GM18519 (cell line): ENCODE results near the gene COMT.

Experiments used
- ATAC-seq: cut with Tn5 transposase; IDR thresholded peaks from one replicate; pipeline ENCODE4 v1.9.1; 2021; ENCODE audit warnings: mild to moderate bottlenecking, moderate library complexity; ENCODE audit not compliant: unreplicated experiment, low FRiP score

COMT gene

GRCh38 chr22:19951346-19951745 is 9.8 kb downstream of the COMT start:
- ATAC-seq, result no peak

DNA sequence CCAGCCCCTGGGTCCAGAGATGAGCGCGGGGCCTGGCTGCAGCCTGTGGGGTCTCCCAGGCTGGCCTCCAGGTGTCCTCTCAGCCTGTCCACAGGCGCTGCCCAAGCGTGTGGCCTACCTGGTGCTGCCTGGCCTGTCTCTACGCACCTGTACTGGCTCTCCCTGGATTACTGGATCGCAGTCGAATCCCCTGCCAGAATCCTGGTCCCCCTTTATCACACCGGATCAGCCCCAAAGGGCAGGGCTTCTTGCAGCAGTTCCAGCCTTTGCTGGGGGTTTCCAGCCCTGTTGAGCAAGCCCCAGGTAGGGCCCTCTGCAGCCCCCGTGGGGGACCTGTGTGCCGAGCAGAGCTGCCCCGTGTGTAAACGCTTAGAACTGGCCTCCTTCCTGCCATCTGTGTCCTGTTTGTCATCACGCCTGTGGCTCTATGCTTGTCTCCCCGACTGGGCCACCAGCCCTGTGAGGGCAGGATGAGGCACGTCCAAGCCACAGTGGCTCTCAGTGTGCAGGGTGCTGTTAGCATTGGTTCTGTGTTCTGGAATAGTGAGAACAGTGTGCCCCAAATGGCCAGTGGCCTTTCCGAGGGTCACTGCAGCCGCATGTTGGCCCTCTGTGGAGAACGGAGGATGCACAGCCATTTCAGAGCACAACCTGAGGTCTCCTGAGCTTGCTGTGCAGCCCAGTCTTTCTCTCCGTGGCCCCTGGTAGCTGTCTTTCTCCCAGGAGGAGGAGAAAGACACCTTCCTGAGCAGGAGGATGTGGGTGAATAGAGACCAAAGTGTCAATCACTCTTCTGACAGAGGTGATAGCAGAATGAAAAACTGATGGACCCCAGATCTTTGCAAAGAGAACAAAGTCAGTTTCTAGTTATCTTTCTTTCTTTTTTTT is 13.9 kb downstream of the COMT start:
- ATAC-seq, result no peak

- no peak for ATAC-seq
These were observed 15.9 kb downstream of the COMT start for GRCh38 chr22:19957445-19957844.

DNA sequence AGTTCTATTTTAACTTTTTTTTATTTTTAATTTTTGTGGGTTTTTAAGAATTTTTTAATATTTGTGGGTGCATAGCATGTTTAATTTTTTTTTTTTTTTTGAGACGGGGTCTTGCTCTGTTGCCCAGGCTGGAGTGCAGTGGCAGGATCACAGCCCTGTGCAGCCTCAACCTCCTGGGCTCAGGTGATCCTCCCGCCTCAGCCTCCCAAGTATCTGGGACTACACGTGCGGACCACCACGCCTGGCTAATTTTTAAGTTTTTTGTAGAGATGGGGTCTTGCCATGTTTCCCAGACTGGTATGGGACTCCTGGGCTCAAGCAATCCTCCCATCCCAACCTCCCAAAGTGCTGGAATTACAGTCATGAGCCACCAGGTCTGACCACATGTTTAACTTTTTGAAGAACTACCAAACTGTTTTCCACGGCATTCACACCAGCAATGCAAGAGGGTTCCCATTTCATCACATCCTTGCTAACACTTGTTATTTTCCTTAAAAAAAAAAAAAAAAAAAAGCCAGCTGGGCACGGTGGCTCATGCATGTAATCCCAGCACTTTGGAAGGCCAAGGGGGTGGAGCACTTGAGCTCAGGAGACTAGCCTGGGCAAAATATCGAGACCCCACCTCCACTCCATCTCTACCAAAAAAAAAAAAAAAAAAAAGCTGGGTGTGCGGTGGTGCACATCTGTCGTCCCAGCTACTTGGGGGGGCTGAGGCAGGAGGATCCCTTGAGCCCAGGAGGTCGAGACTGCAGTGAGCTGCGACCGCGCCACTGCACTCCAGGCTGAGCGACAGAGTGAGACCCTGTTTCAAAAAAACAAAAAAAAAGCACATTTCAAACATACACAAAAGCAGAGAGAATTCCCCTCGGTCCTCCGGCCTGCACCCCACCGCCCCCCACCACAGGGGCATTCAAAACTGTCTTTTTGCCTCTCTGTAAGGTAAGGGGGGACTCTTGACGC is 16.8 kb downstream of the COMT start:
- ATAC-seq, result no peak

GRCh38 chr22:19959043-19959586 is 17.5 kb downstream of the COMT start:
- no peak for ATAC-seq

GRCh38 chr22:19959587-19960490 is 18.3 kb downstream of the COMT start:
- no peak for ATAC-seq

GRCh38 chr22:19960491-19961200 is 19.1 kb downstream of the COMT start:
- ATAC-seq, result no peak

DNA sequence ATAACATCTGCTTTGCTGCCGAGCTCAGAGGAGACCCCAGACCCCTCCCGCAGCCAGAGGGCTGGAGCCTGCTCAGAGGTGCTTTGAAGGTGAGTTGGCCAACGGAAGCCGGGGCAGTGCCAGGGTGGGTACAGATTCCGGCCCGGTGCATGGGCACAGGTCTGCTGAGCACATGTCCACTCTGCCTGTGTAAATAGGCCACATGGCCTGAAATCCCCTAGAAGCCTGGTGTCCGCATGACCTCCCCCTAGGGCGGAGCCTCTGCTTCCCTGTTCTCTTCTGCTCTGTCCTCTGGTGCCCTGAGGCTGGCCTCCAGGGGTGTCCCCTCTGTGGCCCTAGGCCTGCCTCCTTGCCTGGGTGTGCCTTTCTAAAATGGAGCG is 19.6 kb downstream of the COMT start:
- no peak for ATAC-seq

DNA sequence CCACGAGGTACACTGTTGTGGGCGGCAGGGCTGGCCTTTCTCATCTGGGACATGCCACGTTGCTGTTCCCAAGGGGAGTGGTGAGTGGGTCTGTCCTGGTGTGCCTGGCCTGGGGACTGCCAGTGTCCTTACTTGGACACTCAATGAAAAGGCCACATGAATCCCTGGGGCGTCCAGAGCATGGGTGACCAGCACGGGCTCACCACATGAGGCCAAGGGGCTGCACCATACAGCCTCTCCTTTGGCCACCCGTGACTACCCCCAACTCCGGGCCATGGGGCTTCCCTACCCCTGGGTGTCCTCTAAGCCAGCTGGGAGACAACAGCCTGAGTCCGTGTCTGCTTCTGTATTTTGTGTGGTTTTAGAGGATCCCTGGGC is 20.3 kb downstream of the COMT start:
- no peak for ATAC-seq

- no peak for ATAC-seq
These were observed 20.8 kb downstream of the COMT start for GRCh38 chr22:19962246-19962908.

DNA sequence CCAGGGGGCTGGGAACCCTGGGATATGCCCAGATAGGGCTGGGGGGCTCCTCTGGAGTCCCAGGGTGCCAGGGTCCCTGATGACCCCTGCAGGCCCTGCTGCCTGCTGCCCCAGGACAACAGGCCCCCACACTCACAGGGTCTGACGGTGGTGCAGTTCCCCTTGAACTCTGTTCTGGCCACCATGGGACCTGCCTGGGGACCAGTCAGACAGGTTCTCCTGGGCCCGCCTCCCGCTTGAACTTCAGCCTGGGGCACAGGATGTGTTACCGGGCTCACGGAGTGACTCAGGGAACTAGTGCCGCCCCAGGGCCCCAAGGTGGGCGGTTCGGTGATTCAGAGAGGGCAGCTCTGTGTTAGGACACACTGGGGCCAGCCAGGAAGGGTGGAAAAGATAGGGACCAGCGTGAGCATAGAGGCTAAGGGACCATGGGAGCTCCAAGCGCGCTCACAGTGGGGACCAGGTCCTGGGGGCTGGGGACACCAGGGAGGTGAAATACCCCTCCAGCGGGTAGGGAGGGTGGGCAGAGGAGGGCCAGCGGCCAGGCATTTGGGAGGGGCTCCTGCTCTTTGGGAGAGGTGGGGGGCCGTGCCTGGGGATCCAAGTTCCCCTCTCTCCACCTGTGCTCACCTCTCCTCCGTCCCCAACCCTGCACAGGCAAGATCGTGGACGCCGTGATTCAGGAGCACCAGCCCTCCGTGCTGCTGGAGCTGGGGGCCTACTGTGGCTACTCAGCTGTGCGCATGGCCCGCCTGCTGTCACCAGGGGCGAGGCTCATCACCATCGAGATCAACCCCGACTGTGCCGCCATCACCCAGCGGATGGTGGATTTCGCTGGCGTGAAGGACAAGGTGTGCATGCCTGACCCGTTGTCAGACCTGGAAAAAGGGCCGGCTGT is 21.6 kb downstream of the COMT start:
- no peak for ATAC-seq

- ATAC-seq, result no peak
These were observed 22.5 kb downstream of the COMT start for GRCh38 chr22:19963863-19964642.

DNA sequence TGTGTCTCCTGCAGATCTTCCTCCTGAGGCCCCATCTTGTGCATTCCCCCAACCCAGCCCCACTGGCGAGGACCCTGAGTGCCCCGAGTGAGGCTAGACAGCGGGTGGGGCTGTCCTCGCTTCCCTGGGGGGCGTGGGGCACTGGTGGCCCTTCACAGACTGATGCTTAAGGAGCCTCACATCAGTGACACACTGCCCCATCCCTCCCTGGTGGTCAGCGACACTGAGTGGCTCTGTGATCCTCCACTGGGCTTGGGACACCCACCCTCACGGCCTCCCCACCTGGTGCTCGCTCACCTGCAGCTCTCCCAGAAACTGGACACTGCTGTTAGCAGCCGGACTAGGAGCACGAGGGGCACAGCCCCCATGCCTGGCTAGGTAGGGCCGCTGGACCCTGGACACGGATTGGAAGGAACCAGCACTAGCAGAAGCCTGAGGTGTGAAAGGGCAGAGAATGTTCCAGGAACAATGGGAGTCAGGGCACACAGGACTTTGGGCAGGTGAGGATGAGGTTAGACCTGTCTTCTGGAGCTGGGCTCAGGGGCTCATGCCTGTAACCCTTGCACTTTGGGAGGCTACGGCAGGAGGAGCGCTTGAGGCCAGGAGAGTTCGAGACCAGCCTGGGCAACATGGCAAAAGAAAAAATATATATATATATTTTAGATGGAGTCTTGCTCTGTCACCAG is 23.3 kb downstream of the COMT start:
- ATAC-seq, result no peak

DNA sequence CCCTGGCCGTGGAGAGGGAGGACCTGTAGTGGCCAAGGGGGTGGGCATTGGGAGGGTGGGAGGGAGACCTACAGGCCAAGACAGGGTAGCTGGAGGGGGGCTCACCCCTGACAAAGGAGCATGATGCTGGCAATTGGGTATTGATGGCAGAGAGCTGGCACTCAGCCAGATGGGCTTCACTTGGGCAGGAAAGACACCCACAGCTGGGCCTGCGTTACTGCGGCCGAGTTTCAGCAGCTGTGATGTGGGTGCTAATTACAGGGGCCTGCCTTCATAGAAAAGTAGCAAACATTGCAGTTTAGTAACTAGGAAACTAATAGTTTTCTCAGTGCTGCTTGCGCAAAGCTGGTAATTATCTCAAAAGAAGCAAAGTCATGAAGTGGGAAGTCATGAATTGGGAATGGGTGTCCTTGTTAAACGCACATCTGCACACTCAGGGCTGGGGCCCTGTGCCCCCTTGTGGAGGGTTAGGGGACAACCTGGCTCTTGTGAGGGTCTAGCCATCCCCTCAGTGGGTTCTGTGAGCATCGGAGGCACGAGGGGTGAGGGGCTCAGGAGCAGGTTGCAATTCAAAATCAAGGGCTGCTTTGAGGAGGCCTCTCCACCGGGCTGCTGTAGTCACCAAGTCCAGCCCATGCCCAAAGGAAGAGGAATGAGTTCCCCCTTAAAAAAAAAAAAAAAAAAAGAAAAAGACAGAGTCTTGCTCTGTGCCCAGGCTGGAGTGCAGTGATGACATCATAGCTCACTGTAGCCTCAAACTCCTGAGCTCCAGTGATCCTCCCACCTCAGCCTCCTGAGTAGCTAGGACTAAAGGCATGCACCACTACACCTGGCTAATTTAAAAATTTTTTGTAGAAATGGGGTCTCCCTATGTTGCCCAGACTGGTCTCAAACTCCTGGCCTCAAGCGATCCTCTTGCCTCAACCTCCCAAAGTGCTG is 24.5 kb downstream of the COMT start:
- ATAC-seq, result no peak

GRCh38 chr22:19966908-19967750 is 25.6 kb downstream of the COMT start:
- ATAC-seq, result no peak
